Measurements from ENCODE around the gene SPOCK1.

Gene SPOCK1

GRCh38 chr5:137309290-137309689, 189.8 kb downstream of the SPOCK1 start:
- TF ChIP-seq CTCF (IDR thresholded peaks at IDR 0.05; ENCODE audit: low read depth, low read length) (no peak), MYC (IDR thresholded peaks at IDR 0.05; ENCODE audit: low read depth, low read length) (no peak), POLR2A (IDR thresholded peaks at IDR 0.05; ENCODE audit: extremely low read depth, insufficient read length) (no peak)
- TF ChIP-seq, protein P1, sequence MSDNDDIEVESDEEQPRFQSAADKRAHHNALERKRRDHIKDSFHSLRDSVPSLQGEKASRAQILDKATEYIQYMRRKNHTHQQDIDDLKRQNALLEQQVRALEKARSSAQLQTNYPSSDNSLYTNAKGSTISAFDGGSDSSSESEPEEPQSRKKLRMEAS (IDR thresholded peaks at IDR 0.05; ENCODE audit: low read depth, low read length): no peak
- DNase-seq (ENCODE audit: low read depth): no peak
- no peak overlapping the region for H3K4me3 ChIP-seq (ENCODE audit: low read depth, low read length)

- no peak for TF ChIP-seq POLR2A (IDR thresholded peaks at IDR 0.05; ENCODE audit: extremely low read depth, insufficient read length)
- TF ChIP-seq, protein P1 (IDR thresholded peaks at IDR 0.05; ENCODE audit: low read depth, low read length): no peak
- TF ChIP-seq MYC (IDR thresholded peaks at IDR 0.05; ENCODE audit: low read depth, low read length): no peak
- TF ChIP-seq CTCF (IDR thresholded peaks at IDR 0.05; ENCODE audit: low read depth, low read length): no peak
- no peak overlapping the region for H3K4me3 ChIP-seq (ENCODE audit: low read depth, low read length)
- DNase-seq (ENCODE audit: low read depth): no peak
These were observed 190.8 kb downstream of the SPOCK1 start for GRCh38 chr5:137308311-137308710.

- H3K4me3 ChIP-seq (ENCODE audit: low read depth, low read length): no peak overlapping the region
- no peak for TF ChIP-seq MYC (IDR thresholded peaks at IDR 0.05; ENCODE audit: low read depth, low read length)
- TF ChIP-seq POLR2A (IDR thresholded peaks at IDR 0.05; ENCODE audit: extremely low read depth, insufficient read length): no peak
- TF ChIP-seq, protein P1 (IDR thresholded peaks at IDR 0.05; ENCODE audit: low read depth, low read length): no peak
- TF ChIP-seq CTCF (IDR thresholded peaks at IDR 0.05; ENCODE audit: low read depth, low read length): no peak
- DNase-seq (ENCODE audit: low read depth): no peak
These were observed 192.2 kb downstream of the SPOCK1 start for GRCh38 chr5:137306903-137307302.

GRCh38 chr5:137305971-137306602, 193.0 kb downstream of the SPOCK1 start:
- no peak for TF ChIP-seq MYC (IDR thresholded peaks at IDR 0.05; ENCODE audit: low read depth, low read length)
- TF ChIP-seq CTCF (IDR thresholded peaks at IDR 0.05; ENCODE audit: low read depth, low read length): no peak
- TF ChIP-seq POLR2A (IDR thresholded peaks at IDR 0.05; ENCODE audit: extremely low read depth, insufficient read length): no peak
- TF ChIP-seq, protein P1 (IDR thresholded peaks at IDR 0.05; ENCODE audit: low read depth, low read length): no peak
- no peak overlapping the region for H3K4me3 ChIP-seq (ENCODE audit: low read depth, low read length)
- DNase-seq (ENCODE audit: low read depth): no peak

- TF ChIP-seq CTCF (IDR thresholded peaks at IDR 0.05; ENCODE audit: low read depth, low read length): no peak
- TF ChIP-seq MYC (IDR thresholded peaks at IDR 0.05; ENCODE audit: low read depth, low read length): no peak
- TF ChIP-seq, protein P1 (IDR thresholded peaks at IDR 0.05; ENCODE audit: low read depth, low read length): no peak
- TF ChIP-seq POLR2A (IDR thresholded peaks at IDR 0.05; ENCODE audit: extremely low read depth, insufficient read length): no peak
- peak; percentile 0 for DNase-seq (ENCODE audit: low read depth)
- H3K4me3 ChIP-seq (ENCODE audit: low read depth, low read length): no peak overlapping the region
These were observed 194.8 kb downstream of the SPOCK1 start for GRCh38 chr5:137304226-137304874.
